Stromal cell of bone marrow (primary cell): ENCODE data around the gene FARP1.
A peak's percentile ranks its signal among the peaks of the same experiment; 100 is the strongest.

Experiments
- DNase-seq: peaks from one replicate; pipeline ENCODE4 v3.0.0-alpha.2; 2012; ENCODE audit warnings: low read depth

FARP1 gene

GRCh38 chr13:98447881-98448641 is 305.2 kb downstream of the FARP1 start:
- no peak for DNase-seq

GRCh38 chr13:98448642-98448928 is 305.7 kb downstream of the FARP1 start:
- no peak for DNase-seq

GRCh38 chr13:98449273-98449672 is 306.4 kb downstream of the FARP1 start:
- no peak for DNase-seq

- DNase-seq, result no peak
Observed at GRCh38 chr13:98450026-98450425, 307.1 kb downstream of the FARP1 start.

- no peak for DNase-seq
Observed at GRCh38 chr13:98450539-98451111, 307.7 kb downstream of the FARP1 start.

GRCh38 chr13:98451676-98452470 is 309.0 kb downstream of the FARP1 start:
- peak; percentile 80 for DNase-seq

- no peak for DNase-seq
Observed at GRCh38 chr13:98452851-98453843, 310.3 kb downstream of the FARP1 start.

GRCh38 chr13:98454389-98454881 is 311.5 kb downstream of the FARP1 start:
- DNase-seq, result peak; percentile 90

GRCh38 chr13:98456413-98456845 is 313.5 kb downstream of the FARP1 start:
- no peak for DNase-seq

- DNase-seq, result no peak
Observed at GRCh38 chr13:98457053-98457452, 314.2 kb downstream of the FARP1 start.

GRCh38 chr13:98458431-98458830 is 315.5 kb downstream of the FARP1 start:
- DNase-seq, result no peak

GRCh38 chr13:98459171-98459681 is 316.3 kb downstream of the FARP1 start:
- DNase-seq, result no peak

GRCh38 chr13:98459721-98460370 is 317.0 kb downstream of the FARP1 start:
- no peak for DNase-seq

GRCh38 chr13:98460516-98460915 is 317.6 kb downstream of the FARP1 start:
- DNase-seq, result no peak

GRCh38 chr13:98461486-98462240 is 318.8 kb downstream of the FARP1 start:
- no peak for DNase-seq

GRCh38 chr13:98462241-98462882 is 319.5 kb downstream of the FARP1 start:
- no peak for DNase-seq

- DNase-seq, result no peak
Observed at GRCh38 chr13:98462946-98463345, 320.1 kb downstream of the FARP1 start.

- DNase-seq, result no peak
Observed at GRCh38 chr13:98466634-98467236, 323.8 kb downstream of the FARP1 start.

- DNase-seq, result no peak
Observed at GRCh38 chr13:98467263-98467985, 324.5 kb downstream of the FARP1 start.
